OCI-LY7 (cell line): ENCODE data around the gene LAYN.

Source experiments
- CTCF ChIP-seq: fragments of 200-600 bp; sonication (generic); conservative IDR thresholded peaks from 2 replicates; pipeline ENCODE4 v1.5.1; 2014; ENCODE audit warnings: mild to moderate bottlenecking, antibody characterized with exemption, low read length, moderate library complexity, mixed read lengths
- EZH2phosphoT487 ChIP-seq: fragments of 200-600 bp; sonication (generic); IDR thresholded peaks from 2 replicates; pipeline ENCODE4 v1.6.1; 2018; ENCODE audit warnings: low read depth, borderline replicate concordance, mild to moderate bottlenecking, mixed run types, antibody characterized with exemption, low read length, moderate library complexity, mixed read lengths

GRCh38 chr11:111596319-111596718 is 55.8 kb downstream of the LAYN start:
- TF ChIP-seq CTCF (no peak), EZH2phosphoT487 (no peak)
